ENCODE results near the gene MANBA. TPM values are rescaled to one million over a fixed set of nuclear protein-coding genes. Genes with fewer than 3 reads are reported as not detected.

The MANBA gene
- total RNA-seq, 3 donors from 2014 or later (not counting 1 experiment from before 2014, with no cell fraction given), result 38.1 to 43.2 (median 40.8) TPM

GRCh38 chr4:102663073-102663472, 97.7 kb downstream of the MANBA start:
- Mint-ChIP-seq H3K4me3 (no peak overlapping the region), H3K27me3 (ENCODE audit: low read depth in 2 of 2) (no peaks in the 10 kb centered on the region), H3K4me1 (peaks cover 0 to 4% of the 10 kb centered on the region in 2 donors), H3K9me3 (no peaks in the 10 kb centered on the region), H3K36me3 (peaks cover 7% of the 10 kb centered on the region), H3K27ac (no peak overlapping the region)
- H3K27ac ChIP-seq (ENCODE audit: low read length), result no peak overlapping the region
- H3K36me3 ChIP-seq (ENCODE audit: control insufficient read depth, insufficient read depth, low read length), result peaks cover 15% of the 10 kb centered on the region
- WGBS (ENCODE audit: insufficient coverage), result 100% methylated on average over 1 of the region's 1 CpG
- DNase-seq (no peak), ATAC-seq (no peak)
- no peaks in the 10 kb centered on the region for H3K27me3 ChIP-seq (ENCODE audit: control insufficient read depth, insufficient read depth, low read length)
- H3K4me3 ChIP-seq (ENCODE audit: low read length), result no peak overlapping the region
- TF ChIP-seq, protein P1, sequence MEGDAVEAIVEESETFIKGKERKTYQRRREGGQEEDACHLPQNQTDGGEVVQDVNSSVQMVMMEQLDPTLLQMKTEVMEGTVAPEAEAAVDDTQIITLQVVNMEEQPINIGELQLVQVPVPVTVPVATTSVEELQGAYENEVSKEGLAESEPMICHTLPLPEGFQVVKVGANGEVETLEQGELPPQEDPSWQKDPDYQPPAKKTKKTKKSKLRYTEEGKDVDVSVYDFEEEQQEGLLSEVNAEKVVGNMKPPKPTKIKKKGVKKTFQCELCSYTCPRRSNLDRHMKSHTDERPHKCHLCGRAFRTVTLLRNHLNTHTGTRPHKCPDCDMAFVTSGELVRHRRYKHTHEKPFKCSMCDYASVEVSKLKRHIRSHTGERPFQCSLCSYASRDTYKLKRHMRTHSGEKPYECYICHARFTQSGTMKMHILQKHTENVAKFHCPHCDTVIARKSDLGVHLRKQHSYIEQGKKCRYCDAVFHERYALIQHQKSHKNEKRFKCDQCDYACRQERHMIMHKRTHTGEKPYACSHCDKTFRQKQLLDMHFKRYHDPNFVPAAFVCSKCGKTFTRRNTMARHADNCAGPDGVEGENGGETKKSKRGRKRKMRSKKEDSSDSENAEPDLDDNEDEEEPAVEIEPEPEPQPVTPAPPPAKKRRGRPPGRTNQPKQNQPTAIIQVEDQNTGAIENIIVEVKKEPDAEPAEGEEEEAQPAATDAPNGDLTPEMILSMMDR (IDR thresholded peaks at IDR 0.05), result no peak
- no peaks in the 10 kb centered on the region for H3K9me3 ChIP-seq (ENCODE audit: control insufficient read depth, insufficient read depth, low read length)
- intact Hi-C loops (cut with micrococcal nuclease), result no loop called here
- no peaks in the 10 kb centered on the region for H3K4me1 ChIP-seq (ENCODE audit: control insufficient read depth, insufficient read depth, low read length)

GRCh38 chr4:102657206-102657605, 103.6 kb downstream of the MANBA start:
- DNase-seq, result no peak
- Mint-ChIP-seq H3K9me3 (no peaks in the 10 kb centered on the region), H3K4me3 (no peak overlapping the region), H3K36me3 (no peaks in the 10 kb centered on the region), H3K27me3 (ENCODE audit: low read depth in 2 of 2) (no peaks in the 10 kb centered on the region), H3K27ac (no peak overlapping the region), H3K4me1 (no peaks in the 10 kb centered on the region)
- intact Hi-C loops (cut with micrococcal nuclease), result no loop called here
- no peaks in the 10 kb centered on the region for H3K4me1 ChIP-seq (ENCODE audit: control insufficient read depth, insufficient read depth, low read length)
- H3K36me3 ChIP-seq (ENCODE audit: control insufficient read depth, insufficient read depth, low read length), result peaks cover 9% of the 10 kb centered on the region
- ATAC-seq, result no peak
- H3K27me3 ChIP-seq (ENCODE audit: control insufficient read depth, insufficient read depth, low read length), result no peaks in the 10 kb centered on the region
- WGBS (ENCODE audit: insufficient coverage), result 96% methylated on average over 4 of the region's 5 CpGs
- H3K9me3 ChIP-seq (ENCODE audit: control insufficient read depth, insufficient read depth, low read length), result no peaks in the 10 kb centered on the region
- TF ChIP-seq, protein P1 (IDR thresholded peaks at IDR 0.05), result no peak
- H3K4me3 ChIP-seq (ENCODE audit: low read length), result no peak overlapping the region
- no peak overlapping the region for H3K27ac ChIP-seq (ENCODE audit: low read length)

DNA sequence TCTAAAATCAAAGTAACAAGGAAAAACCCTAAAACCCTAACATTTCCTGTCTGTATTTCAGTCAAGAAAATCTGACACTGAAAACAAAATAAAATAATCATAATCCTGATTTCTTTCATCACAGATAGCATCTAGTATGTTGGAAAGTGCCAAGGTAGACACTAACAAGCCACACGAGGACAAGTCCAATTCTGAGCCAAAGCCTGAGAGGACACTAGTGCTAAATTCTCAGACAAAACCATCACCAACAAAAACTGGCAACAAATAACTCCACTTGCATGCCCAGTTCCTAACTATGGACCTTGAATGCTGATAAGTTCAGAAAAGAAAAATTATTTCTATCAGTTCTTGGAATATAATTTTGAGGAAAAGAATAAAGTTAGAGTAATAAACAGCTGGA, 113.7 kb downstream of the MANBA start:
- 100% methylated on average over 1 of the region's 1 CpG for WGBS (ENCODE audit: insufficient coverage)
- no peak overlapping the region for H3K4me3 ChIP-seq (ENCODE audit: low read length)
- no peaks in the 10 kb centered on the region for H3K9me3 ChIP-seq (ENCODE audit: control insufficient read depth, insufficient read depth, low read length)
- Mint-ChIP-seq H3K9me3 (no peaks in the 10 kb centered on the region), H3K36me3 (peaks cover 11% of the 10 kb centered on the region), H3K27me3 (ENCODE audit: low read depth in 2 of 2) (no peaks in the 10 kb centered on the region), H3K4me1 (no peaks in the 10 kb centered on the region), H3K27ac (no peak overlapping the region), H3K4me3 (no peak overlapping the region)
- H3K27me3 ChIP-seq (ENCODE audit: control insufficient read depth, insufficient read depth, low read length), result no peaks in the 10 kb centered on the region
- peaks cover 32% of the 10 kb centered on the region for H3K36me3 ChIP-seq (ENCODE audit: control insufficient read depth, insufficient read depth, low read length)
- H3K4me1 ChIP-seq (ENCODE audit: control insufficient read depth, insufficient read depth, low read length), result no peaks in the 10 kb centered on the region
- ATAC-seq (no peak), DNase-seq (no peak)
- TF ChIP-seq, protein P1 (IDR thresholded peaks at IDR 0.05), result no peak
- no peak overlapping the region for H3K27ac ChIP-seq (ENCODE audit: low read length)
- intact Hi-C loops (cut with micrococcal nuclease), result no loop called here

DNA sequence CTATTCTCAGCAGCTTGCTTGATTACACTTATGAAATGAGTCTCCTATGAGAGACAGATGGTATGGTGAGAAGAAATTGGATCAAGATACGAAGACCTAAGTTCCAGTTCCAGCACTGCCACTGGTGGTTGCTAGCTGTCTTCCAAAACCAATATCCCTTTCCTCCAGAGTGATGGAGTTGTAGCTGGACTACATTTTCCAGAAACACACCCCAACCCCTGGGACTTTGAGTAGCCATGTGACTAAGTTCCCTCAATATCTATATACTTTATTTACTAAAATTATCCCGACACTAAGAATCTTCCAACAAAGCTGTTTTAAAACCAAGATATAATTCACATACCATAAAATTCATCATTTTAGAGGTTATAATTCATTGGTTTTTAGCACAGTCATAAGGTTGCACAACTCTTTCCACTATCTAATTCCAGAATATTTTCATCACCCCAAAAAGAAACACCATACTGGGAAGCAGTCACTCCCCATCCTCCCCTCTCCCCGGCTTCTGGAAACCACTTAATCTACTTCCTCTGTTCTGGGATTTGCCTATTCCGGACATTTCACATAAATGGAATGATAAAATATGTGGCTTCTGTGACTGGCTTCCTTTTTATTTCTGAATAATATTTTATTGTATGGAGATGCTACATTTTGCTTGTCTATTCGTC, 118.0 kb downstream of the MANBA start:
- no peaks in the 10 kb centered on the region for H3K4me1 ChIP-seq (ENCODE audit: control insufficient read depth, insufficient read depth, low read length)
- intact Hi-C loops (cut with micrococcal nuclease), result no loop called here
- no peaks in the 10 kb centered on the region for H3K9me3 Mint-ChIP-seq
- no peak for DNase-seq
- no peaks in the 10 kb centered on the region for H3K9me3 ChIP-seq (ENCODE audit: control insufficient read depth, insufficient read depth, low read length)
- no peak overlapping the region for H3K4me3 Mint-ChIP-seq
- 100% methylated on average over 3 of the region's 5 CpGs for WGBS (ENCODE audit: insufficient coverage)
- no peak overlapping the region for H3K27ac ChIP-seq (ENCODE audit: low read length)
- H3K27me3 Mint-ChIP-seq (ENCODE audit: low read depth in 2 of 2), result no peaks in the 10 kb centered on the region
- no peak overlapping the region for H3K27ac Mint-ChIP-seq
- TF ChIP-seq, protein P1 (IDR thresholded peaks at IDR 0.05), result no peak
- no peaks in the 10 kb centered on the region for H3K27me3 ChIP-seq (ENCODE audit: control insufficient read depth, insufficient read depth, low read length)
- no peak for ATAC-seq
- H3K36me3 Mint-ChIP-seq, result no peaks in the 10 kb centered on the region
- peaks cover 12% of the 10 kb centered on the region for H3K36me3 ChIP-seq (ENCODE audit: control insufficient read depth, insufficient read depth, low read length)
- H3K4me3 ChIP-seq (ENCODE audit: low read length), result no peak overlapping the region
- no peaks in the 10 kb centered on the region for H3K4me1 Mint-ChIP-seq
